Activated CD4-positive, alpha-beta T cell treated with anti-CD3 and anti-CD28 coated beads for 36 hours (primary cell): ENCODE results near the gene TCHP. TPM values are rescaled to one million over a fixed set of nuclear protein-coding genes. Genes with fewer than 3 reads are reported as not detected.
"Not testable (repeated sequence)": the region's sequence is repeated elsewhere in the genome, so short reads cannot be mapped to it uniquely, and the experiment has no call there.

Source experiments
- ATAC-seq: fragments of 200-7000 bp; cut with Tn5 transposase; one replicate; pipeline ENCODE4 v1.10.0; 2021; ENCODE audit warnings: mild to moderate bottlenecking, moderate library complexity
- CTCF ChIA-PET: fragments of 350-600 bp; sonication (Branson Sonifier 250); formaldehyde crosslinking; loops from one replicate; lab custom pipeline; 2021; ENCODE audit warnings: antibody characterized with exemption; lab: Charles Lee
- POLR2A ChIA-PET: fragments of 350-600 bp; sonication (Branson Sonifier 250); formaldehyde crosslinking; loops from one replicate; lab custom pipeline; 2021; ENCODE audit warnings: antibody characterized with exemption, inconsistent platforms; lab: Charles Lee
- DNase-seq: peaks from one replicate; pipeline ENCODE4 v3.0.0-alpha.2; 2020
- H3K27ac Mint-ChIP-seq: one replicate; pipeline ENCODE4 v1.8.0; 2021; ENCODE audit warnings: mixed read lengths
- H3K27me3 Mint-ChIP-seq: one replicate; pipeline ENCODE4 v1.8.0; 2021; ENCODE audit warnings: mixed read lengths
- H3K36me3 Mint-ChIP-seq: one replicate; pipeline ENCODE4 v1.8.0; 2021; ENCODE audit warnings: low read depth, mixed read lengths
- H3K4me1 Mint-ChIP-seq: one replicate; pipeline ENCODE4 v1.8.0; 2021; ENCODE audit warnings: mixed read lengths
- H3K4me3 Mint-ChIP-seq: one replicate; pipeline ENCODE4 v1.8.0; 2021; ENCODE audit warnings: mild to moderate bottlenecking, moderate library complexity, mixed read lengths
- H3K9me3 Mint-ChIP-seq: one replicate; pipeline ENCODE4 v1.8.0; 2021; ENCODE audit warnings: low read depth, mixed read lengths
- intact Hi-C, 2 experiments: fragments of 100-400 bp; cut with DNase I in 1 of 2; cut with micrococcal nuclease in 1 of 2; formaldehyde crosslinking; loops; one replicate each; pipeline versions ENCODE4 v1.14.2 to v1.15.1; 2022 to 2024; cut with DNase I, micrococcal nuclease
- total RNA-seq, 2 experiments: library from RNA; stranded (reverse); gene quantifications; one replicate each; pipeline ENCODE4 v1.2.3, GENCODE V29; 2021

Gene TCHP
- total RNA-seq = 10 to 100 TPM; 15.1 to 16.1 TPM

GRCh38 chr12:109899783-109900751 is at the start of gene TCHP:
TCHP (plus strand) TSS chr12:109900274; CDS start chr12:109903027, 2,753 bp downstream.
- Mint-ChIP-seq H3K4me3 (peak within 1 kb of the TSS; percentile 92), H3K36me3 (peaks cover 13% of the 10 kb centered on the region), H3K4me1 (peaks cover 25% of the 10 kb centered on the region), H3K9me3 (no peaks in the 10 kb centered on the region), H3K27ac (peak within 1 kb of the TSS; percentile 100), H3K27me3 (no peaks in the 10 kb centered on the region)
- DNase-seq (peak; percentile 88), ATAC-seq (peak; percentile 90)
- POLR2A ChIA-PET = interaction anchor here (0.6 to 0.9 kb wide), 2 partner anchors 105 to 841 kb away, joined by 3 to 4 read pairs; no protein-coding TSS in a partner anchor
- CTCF ChIA-PET = interaction anchor here (0.6 to 1.8 kb wide), 9 partner anchors 11 to 531 kb away, joined by 3 to 7 read pairs (median 3); no protein-coding TSS in a partner anchor
- intact Hi-C loops = loop anchor here (1.0 to 2.0 kb wide), 2 partner anchors 20 to 47 kb away; partner anchors contain the start of gene GLTP (in 2 of the 2)

- POLR2A ChIA-PET, H3K36me3 Mint-ChIP-seq, H3K27ac Mint-ChIP-seq, H3K9me3 Mint-ChIP-seq, ATAC-seq, DNase-seq, H3K4me3 Mint-ChIP-seq, intact Hi-C loops, H3K27me3 Mint-ChIP-seq, H3K4me1 Mint-ChIP-seq: not testable (repeated sequence)
- CTCF ChIA-PET = interaction anchor here (0.7 to 1.5 kb wide), 3 partner anchors 8 to 26 kb away, joined by 3 to 4 read pairs (median 4); no protein-coding TSS in a partner anchor
These were observed 49.6 kb upstream of the TCHP start for GRCh38 chr12:109850518-109850917.

GRCh38 chr12:109855377-109855776 is 44.7 kb upstream of the TCHP start:
- Mint-ChIP-seq H3K9me3 (no peaks in the 10 kb centered on the region), H3K4me1 (no peaks in the 10 kb centered on the region), H3K36me3 (peaks cover 9% of the 10 kb centered on the region), H3K27ac (no peak overlapping the region), H3K27me3 (no peaks in the 10 kb centered on the region), H3K4me3 (no peak overlapping the region)
- intact Hi-C loops = no loop called here
- ATAC-seq (no peak), DNase-seq (no peak)
- POLR2A ChIA-PET = no interaction called here
- CTCF ChIA-PET = interaction anchor here (1.1 to 2.8 kb wide), 2 partner anchors 50 to 224 kb away, joined by 3 to 14 read pairs; no protein-coding TSS in a partner anchor

GRCh38 chr12:109857715-109858114 is 42.4 kb upstream of the TCHP start:
- Mint-ChIP-seq H3K4me3 (no peak overlapping the region), H3K27ac (no peak overlapping the region), H3K27me3 (no peaks in the 10 kb centered on the region), H3K9me3 (no peaks in the 10 kb centered on the region), H3K36me3 (peaks cover 11% of the 10 kb centered on the region), H3K4me1 (peaks cover 3% of the 10 kb centered on the region)
- ChIA-PET POLR2A (interaction anchor here (0.7 kb wide), 1 partner anchor 25 kb away, joined by 5 read pairs; no protein-coding TSS in a partner anchor), CTCF (interaction anchor here (0.5 to 1.2 kb wide), 3 partner anchors 31 to 196 kb away, joined by 3 read pairs; no protein-coding TSS in a partner anchor)
- intact Hi-C loops = no loop called here
- ATAC-seq (no peak), DNase-seq (no peak)

GRCh38 chr12:109858764-109859163 is 41.3 kb upstream of the TCHP start:
- H3K27me3 Mint-ChIP-seq = no peaks in the 10 kb centered on the region
- no peak for ATAC-seq
- H3K4me3 Mint-ChIP-seq = no peak overlapping the region
- intact Hi-C loops = no loop called here
- H3K9me3 Mint-ChIP-seq = no peaks in the 10 kb centered on the region
- peaks cover 3% of the 10 kb centered on the region for H3K4me1 Mint-ChIP-seq
- no peak for DNase-seq
- no peak overlapping the region for H3K27ac Mint-ChIP-seq
- POLR2A ChIA-PET = no interaction called here
- CTCF ChIA-PET = interaction anchor here (1.2 to 2.3 kb wide), 2 partner anchors 13 to 85 kb away, joined by 3 to 12 read pairs; no protein-coding TSS in a partner anchor
- H3K36me3 Mint-ChIP-seq = peaks cover 8% of the 10 kb centered on the region

GRCh38 chr12:109860977-109861376 is 39.1 kb upstream of the TCHP start:
- no peak for DNase-seq
- no peaks in the 10 kb centered on the region for H3K9me3 Mint-ChIP-seq
- ATAC-seq = no peak
- H3K27me3 Mint-ChIP-seq = no peaks in the 10 kb centered on the region
- no peak overlapping the region for H3K27ac Mint-ChIP-seq
- ChIA-PET POLR2A (no interaction called here), CTCF (interaction anchor here (0.6 kb wide), 2 partner anchors 57 to 133 kb away, joined by 3 read pairs; no protein-coding TSS in a partner anchor)
- H3K4me3 Mint-ChIP-seq = no peak overlapping the region
- intact Hi-C loops = no loop called here
- peaks cover 6% of the 10 kb centered on the region for H3K36me3 Mint-ChIP-seq
- peaks cover 7% of the 10 kb centered on the region for H3K4me1 Mint-ChIP-seq

GRCh38 chr12:109861689-109862314 is 38.3 kb upstream of the TCHP start:
- H3K9me3 Mint-ChIP-seq = no peaks in the 10 kb centered on the region
- POLR2A ChIA-PET = no interaction called here
- CTCF ChIA-PET = interaction anchor here (0.6 to 1.6 kb wide), 2 partner anchors 16 to 58 kb away, joined by 3 read pairs; no protein-coding TSS in a partner anchor
- peaks cover 6% of the 10 kb centered on the region for H3K36me3 Mint-ChIP-seq
- no peak overlapping the region for H3K27ac Mint-ChIP-seq
- H3K27me3 Mint-ChIP-seq = no peaks in the 10 kb centered on the region
- DNase-seq (no peak), ATAC-seq (peak; percentile 26)
- intact Hi-C loops = no loop called here
- peaks cover 7% of the 10 kb centered on the region for H3K4me1 Mint-ChIP-seq
- no peak overlapping the region for H3K4me3 Mint-ChIP-seq

- H3K4me1 Mint-ChIP-seq, ATAC-seq, H3K9me3 Mint-ChIP-seq, intact Hi-C loops, H3K4me3 Mint-ChIP-seq, H3K27ac Mint-ChIP-seq, DNase-seq, H3K27me3 Mint-ChIP-seq, H3K36me3 Mint-ChIP-seq: not testable (repeated sequence)
- CTCF ChIA-PET = interaction anchor here (1.6 kb wide), 1 partner anchor 17 kb away, joined by 3 read pairs; no protein-coding TSS in a partner anchor
- POLR2A ChIA-PET = interaction anchor here (0.6 kb wide), 1 partner anchor 48 kb away, joined by 5 read pairs; no protein-coding TSS in a partner anchor
These were observed 37.6 kb upstream of the TCHP start for GRCh38 chr12:109862491-109862890.

- CTCF ChIA-PET = interaction anchor here (2.1 kb wide), 1 partner anchor 11 kb away, joined by 13 read pairs; no protein-coding TSS in a partner anchor
- peaks cover 5% of the 10 kb centered on the region for H3K36me3 Mint-ChIP-seq
- no peaks in the 10 kb centered on the region for H3K27me3 Mint-ChIP-seq
- DNase-seq (no peak), ATAC-seq (no peak)
- intact Hi-C loops = no loop called here
- H3K27ac Mint-ChIP-seq = no peak overlapping the region
- H3K4me1 Mint-ChIP-seq = peaks cover 15% of the 10 kb centered on the region
- no peak overlapping the region for H3K4me3 Mint-ChIP-seq
- POLR2A ChIA-PET = no interaction called here
- no peaks in the 10 kb centered on the region for H3K9me3 Mint-ChIP-seq
These were observed 36.0 kb upstream of the TCHP start for GRCh38 chr12:109863847-109864712.

GRCh38 chr12:109864916-109865315 is 35.2 kb upstream of the TCHP start:
- Mint-ChIP-seq H3K4me3 (no peak overlapping the region), H3K36me3 (peaks cover 5% of the 10 kb centered on the region), H3K4me1 (peaks cover 15% of the 10 kb centered on the region), H3K27ac (no peak overlapping the region), H3K27me3 (no peaks in the 10 kb centered on the region), H3K9me3 (no peaks in the 10 kb centered on the region)
- ChIA-PET CTCF (interaction anchor here (1.8 to 2.1 kb wide), 2 partner anchors 12 to 20 kb away, joined by 6 to 13 read pairs; no protein-coding TSS in a partner anchor), POLR2A (no interaction called here)
- DNase-seq = no peak
- intact Hi-C loops = no loop called here
- ATAC-seq = no peak
